Measurements from ENCODE around the gene NNMT. TPM values are rescaled to one million over a fixed set of nuclear protein-coding genes. Genes with fewer than 3 reads are reported as not detected.

The NNMT gene
- total RNA-seq, 2 experiments from 2014 or later = not detected

GRCh38 chr11:114301927-114302326, 5.7 kb downstream of the NNMT start:
- no TSS peak for BruUV-seq (replicated peaks)
- no peaks in the 10 kb centered on the region for H3K9me2 ChIP-seq (ENCODE audit: insufficient read depth, low read length)
- H3K36me3 ChIP-seq (ENCODE audit: insufficient read depth, low read length) = no peaks in the 10 kb centered on the region
- H3K79me2 ChIP-seq (ENCODE audit: insufficient read depth, low read depth, low read length) = no peaks in the 10 kb centered on the region
- no peak for DNase-seq (ENCODE audit: low spot score)
- ChIA-PET POLR2A (interaction anchor here (1.2 kb wide), 1 partner anchor 15 kb away, joined by 3 read pairs; no protein-coding TSS in a partner anchor), CTCF (ENCODE audit: unreplicated experiment) (no interaction called here)
- H4K20me1 ChIP-seq (ENCODE audit: insufficient read depth, low read length) = no peaks in the 10 kb centered on the region
- intact Hi-C loops (cut with micrococcal nuclease; ENCODE audit: unreplicated experiment) = no loop called here
- H2AFZ ChIP-seq (ENCODE audit: low read length) = no peak overlapping the region
- H3K4me3 ChIP-seq (ENCODE audit: low read depth, low read length, poor library complexity, severe bottlenecking) = no peak overlapping the region
- TF ChIP-seq EZH2phosphoT487 (IDR thresholded peaks at IDR 0.05; ENCODE audit: borderline replicate concordance, low read depth, low read length) (no peak), CTCF (conservative IDR thresholded peaks at IDR 0.05; ENCODE audit: low read length) (no peak)
- H3K27ac ChIP-seq (ENCODE audit: low read depth, low read length, poor library complexity, severe bottlenecking) = no peak overlapping the region
- H3K4me2 ChIP-seq (ENCODE audit: low read length) = no peak overlapping the region
- no peaks in the 10 kb centered on the region for H3K9me3 ChIP-seq (ENCODE audit: low read length)
- H3K4me1 ChIP-seq (ENCODE audit: insufficient read depth, low read length, poor library complexity, severe bottlenecking) = no peaks in the 10 kb centered on the region

- BruUV-seq (replicated peaks) = no TSS peak
- H3K9me2 ChIP-seq (ENCODE audit: insufficient read depth, low read length) = no peaks in the 10 kb centered on the region
- no peaks in the 10 kb centered on the region for H3K4me1 ChIP-seq (ENCODE audit: insufficient read depth, low read length, poor library complexity, severe bottlenecking)
- H2AFZ ChIP-seq (ENCODE audit: low read length) = no peak overlapping the region
- intact Hi-C loops (cut with micrococcal nuclease; ENCODE audit: unreplicated experiment) = no loop called here
- H3K27ac ChIP-seq (ENCODE audit: low read depth, low read length, poor library complexity, severe bottlenecking) = no peak overlapping the region
- ChIA-PET POLR2A (no interaction called here), CTCF (ENCODE audit: unreplicated experiment) (no interaction called here)
- H4K20me1 ChIP-seq (ENCODE audit: insufficient read depth, low read length) = no peaks in the 10 kb centered on the region
- TF ChIP-seq CTCF (conservative IDR thresholded peaks at IDR 0.05; ENCODE audit: low read length) (no peak), EZH2phosphoT487 (IDR thresholded peaks at IDR 0.05; ENCODE audit: borderline replicate concordance, low read depth, low read length) (no peak)
- no peaks in the 10 kb centered on the region for H3K36me3 ChIP-seq (ENCODE audit: insufficient read depth, low read length)
- no peak for DNase-seq (ENCODE audit: low spot score)
- H3K4me2 ChIP-seq (ENCODE audit: low read length) = no peak overlapping the region
- H3K4me3 ChIP-seq (ENCODE audit: low read depth, low read length, poor library complexity, severe bottlenecking) = no peak overlapping the region
- H3K79me2 ChIP-seq (ENCODE audit: insufficient read depth, low read depth, low read length) = no peaks in the 10 kb centered on the region
- no peaks in the 10 kb centered on the region for H3K9me3 ChIP-seq (ENCODE audit: low read length)
Measured at GRCh38 chr11:114302663-114303062, 6.5 kb downstream of the NNMT start.

GRCh38 chr11:114304065-114304464, 7.9 kb downstream of the NNMT start:
- Histone ChIP-seq H3K4me1 (ENCODE audit: insufficient read depth, low read length, poor library complexity, severe bottlenecking) (no peaks in the 10 kb centered on the region), H3K9me3 (ENCODE audit: low read length) (no peaks in the 10 kb centered on the region), H3K79me2 (ENCODE audit: insufficient read depth, low read depth, low read length) (no peaks in the 10 kb centered on the region), H3K36me3 (ENCODE audit: insufficient read depth, low read length) (no peaks in the 10 kb centered on the region), H2AFZ (ENCODE audit: low read length) (no peak overlapping the region), H3K4me2 (ENCODE audit: low read length) (no peak overlapping the region), H3K27ac (ENCODE audit: low read depth, low read length, poor library complexity, severe bottlenecking) (no peak overlapping the region), H3K4me3 (ENCODE audit: low read depth, low read length, poor library complexity, severe bottlenecking) (no peak overlapping the region), H4K20me1 (ENCODE audit: insufficient read depth, low read length) (no peaks in the 10 kb centered on the region), H3K9me2 (ENCODE audit: insufficient read depth, low read length) (no peaks in the 10 kb centered on the region)
- no peak for DNase-seq (ENCODE audit: low spot score)
- POLR2A ChIA-PET = interaction anchor here (0.5 kb wide), 1 partner anchor 1208 kb away, joined by 3 read pairs; no protein-coding TSS in a partner anchor
- CTCF ChIA-PET (ENCODE audit: unreplicated experiment) = no interaction called here
- BruUV-seq (replicated peaks) = no TSS peak
- TF ChIP-seq CTCF (conservative IDR thresholded peaks at IDR 0.05; ENCODE audit: low read length) (no peak), EZH2phosphoT487 (IDR thresholded peaks at IDR 0.05; ENCODE audit: borderline replicate concordance, low read depth, low read length) (no peak)
- intact Hi-C loops (cut with micrococcal nuclease; ENCODE audit: unreplicated experiment) = no loop called here
